Gastrocnemius medialis (tissue), 4 donors: ENCODE results near the gene NR1D1.
"Not testable (repeated sequence)": the region's sequence is repeated elsewhere in the genome, so short reads cannot be mapped to it uniquely, and the experiment has no call there.

ENCODE experiments used
- POLR2A ChIP-seq, 2 donors: fragments of 450-650 bp; IDR thresholded peaks; one replicate each; pipeline ENCODE4 v1.6.1; 2017; ENCODE audit warnings: antibody characterized with exemption in 2 of 2, mild to moderate bottlenecking in 2 of 2, moderate library complexity in 2 of 2
- TF ChIP-seq, protein P1 (sequence below), 5 experiments: fragments of 450-650 bp in 3 of 5; fragments of 200-600 bp in 2 of 5; sonication (generic) in 2 of 5; IDR thresholded peaks in 4 of 5; conservative IDR thresholded peaks in 1 of 5; 1 replicate in 4 of 5; 2 replicates in 1 of 5; pipeline ENCODE4 v1.5.1; 2016 to 2019; ENCODE audit warnings: antibody characterized with exemption in 5 of 5, mild to moderate bottlenecking in 3 of 5, moderate library complexity in 3 of 5

- TF ChIP-seq, protein P1, sequence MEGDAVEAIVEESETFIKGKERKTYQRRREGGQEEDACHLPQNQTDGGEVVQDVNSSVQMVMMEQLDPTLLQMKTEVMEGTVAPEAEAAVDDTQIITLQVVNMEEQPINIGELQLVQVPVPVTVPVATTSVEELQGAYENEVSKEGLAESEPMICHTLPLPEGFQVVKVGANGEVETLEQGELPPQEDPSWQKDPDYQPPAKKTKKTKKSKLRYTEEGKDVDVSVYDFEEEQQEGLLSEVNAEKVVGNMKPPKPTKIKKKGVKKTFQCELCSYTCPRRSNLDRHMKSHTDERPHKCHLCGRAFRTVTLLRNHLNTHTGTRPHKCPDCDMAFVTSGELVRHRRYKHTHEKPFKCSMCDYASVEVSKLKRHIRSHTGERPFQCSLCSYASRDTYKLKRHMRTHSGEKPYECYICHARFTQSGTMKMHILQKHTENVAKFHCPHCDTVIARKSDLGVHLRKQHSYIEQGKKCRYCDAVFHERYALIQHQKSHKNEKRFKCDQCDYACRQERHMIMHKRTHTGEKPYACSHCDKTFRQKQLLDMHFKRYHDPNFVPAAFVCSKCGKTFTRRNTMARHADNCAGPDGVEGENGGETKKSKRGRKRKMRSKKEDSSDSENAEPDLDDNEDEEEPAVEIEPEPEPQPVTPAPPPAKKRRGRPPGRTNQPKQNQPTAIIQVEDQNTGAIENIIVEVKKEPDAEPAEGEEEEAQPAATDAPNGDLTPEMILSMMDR (IDR thresholded peaks at IDR 0.05 in 4 of 5, conservative IDR thresholded peaks at IDR 0.05 in 1 of 5) = not testable (repeated sequence)
- TF ChIP-seq POLR2A (IDR thresholded peaks at IDR 0.05) = not testable (repeated sequence)
Measured at GRCh38 chr17:40143166-40143565, 42.8 kb upstream of the NR1D1 start.
